Endodermal cell (in vitro differentiated cells): ENCODE measurements around the gene SMC6. TPM values are rescaled to one million over a fixed set of nuclear protein-coding genes. Genes with fewer than 3 reads are reported as not detected.

ENCODE experiments used
- DNase-seq: peaks from one replicate; pipeline ENCODE4 v3.0.0-alpha.2; 2017
- H3K27ac ChIP-seq: 2 replicates; pipeline ENCODE4 v1.5.1; 2013; ENCODE audit warnings: mild to moderate bottlenecking, low read depth, low read length, moderate library complexity
- H3K27me3 ChIP-seq: 2 replicates; pipeline ENCODE4 v1.6.1; 2013; ENCODE audit warnings: mild to moderate bottlenecking, low read length, moderate library complexity; ENCODE audit not compliant: insufficient read depth, control insufficient read depth, poor library complexity, severe bottlenecking
- H3K36me3 ChIP-seq: 2 replicates; pipeline ENCODE4 v1.7.0; 2013; ENCODE audit warnings: mild to moderate bottlenecking, low read length, moderate library complexity; ENCODE audit not compliant: control insufficient read depth, insufficient read depth
- H3K4me1 ChIP-seq: one replicate; pipeline ENCODE4 v1.7.0; 2013; ENCODE audit warnings: low read length; ENCODE audit not compliant: control insufficient read depth, insufficient read depth
- H3K4me3 ChIP-seq: 2 replicates; pipeline ENCODE4 v1.5.1; 2013; ENCODE audit warnings: mild to moderate bottlenecking, low read length, moderate library complexity
- H3K9ac ChIP-seq: 2 replicates; pipeline ENCODE4 v1.6.1; 2013; ENCODE audit warnings: mild to moderate bottlenecking, low read length, moderate library complexity; ENCODE audit not compliant: poor library complexity, severe bottlenecking; ENCODE audit errors: extremely low read depth
- H3K9me3 ChIP-seq: 2 replicates; pipeline ENCODE4 v1.6.1; 2013; ENCODE audit warnings: mild to moderate bottlenecking, low read length, moderate library complexity; ENCODE audit not compliant: control insufficient read depth
- H3K27ac Mint-ChIP-seq: 2 replicates; pipeline ENCODE4 v1.8.0; 2020; ENCODE audit warnings: mixed read lengths
- H3K27me3 Mint-ChIP-seq: 2 replicates; pipeline ENCODE4 v1.8.0; 2021; ENCODE audit warnings: mild to moderate bottlenecking, mixed read lengths; ENCODE audit not compliant: insufficient read depth
- H3K36me3 Mint-ChIP-seq: 2 replicates; pipeline ENCODE4 v1.8.0; 2020; ENCODE audit warnings: low read depth, mixed read lengths
- H3K4me1 Mint-ChIP-seq: 2 replicates; pipeline ENCODE4 v1.8.0; 2020; ENCODE audit warnings: mixed read lengths
- H3K4me3 Mint-ChIP-seq: 2 replicates; pipeline ENCODE4 v1.8.0; 2020; ENCODE audit warnings: mild to moderate bottlenecking, moderate library complexity, mixed read lengths
- H3K9me3 Mint-ChIP-seq: 2 replicates; pipeline ENCODE4 v1.8.0; 2020; ENCODE audit warnings: mild to moderate bottlenecking, mixed read lengths
- CTCF ChIP-seq: fragments of 200-600 bp; sonication (generic); conservative IDR thresholded peaks from 2 replicates; pipeline ENCODE4 v1.5.0; 2021; ENCODE audit warnings: antibody characterized with exemption, mild to moderate bottlenecking
- whole genome bisulfite sequencing, 2 experiments: methylation state at CpG; one replicate each; pipeline versions ENCODE4 v1.1.5 to v1.1.7; 2013; ENCODE audit warnings: missing lambda C conversion rate in 2 of 2, mixed read lengths in 1 of 2; ENCODE audit not compliant: insufficient coverage in 1 of 2, insufficient read length in 1 of 2; 5-methylcytosine and 5-hydroxymethylcytosine counted together
- total RNA-seq, 2 donors: library from RNA; stranded (reverse); fragmentation: NEBNext Ultra II Directional in 1 of 2; extraction: Animal tissue kit (Norgen Biotek cat#: 25700) in 1 of 2; gene quantifications; 2 replicates in 1 of 2; 3 replicates in 1 of 2; pipeline ENCODE4 v1.2.1, GENCODE V29; 2021

The SMC6 gene
- total RNA-seq, 2 donors from 2014 or later = 38.3 to 48.3 TPM

GRCh38 chr2:17667898-17668297, 85.7 kb downstream of the SMC6 start:
- Histone ChIP-seq H3K4me1 (no peaks in the 10 kb centered on the region), H3K9me3 (no peaks in the 10 kb centered on the region), H3K4me3 (no peak overlapping the region), H3K27ac (no peak overlapping the region), H3K27me3 (no peaks in the 10 kb centered on the region), H3K9ac (no peak overlapping the region), H3K36me3 (peaks cover 65% of the 10 kb centered on the region)
- no peak for DNase-seq
- Mint-ChIP-seq H3K27ac (no peak overlapping the region), H3K9me3 (no peaks in the 10 kb centered on the region), H3K4me3 (no peak overlapping the region), H3K36me3 (peaks cover 45% of the 10 kb centered on the region), H3K27me3 (no peaks in the 10 kb centered on the region), H3K4me1 (no peaks in the 10 kb centered on the region)
- TF ChIP-seq CTCF = no peak
- WGBS, 2 experiments = 90 to 100% methylated on average over 1 of the region's 1 CpG

DNA sequence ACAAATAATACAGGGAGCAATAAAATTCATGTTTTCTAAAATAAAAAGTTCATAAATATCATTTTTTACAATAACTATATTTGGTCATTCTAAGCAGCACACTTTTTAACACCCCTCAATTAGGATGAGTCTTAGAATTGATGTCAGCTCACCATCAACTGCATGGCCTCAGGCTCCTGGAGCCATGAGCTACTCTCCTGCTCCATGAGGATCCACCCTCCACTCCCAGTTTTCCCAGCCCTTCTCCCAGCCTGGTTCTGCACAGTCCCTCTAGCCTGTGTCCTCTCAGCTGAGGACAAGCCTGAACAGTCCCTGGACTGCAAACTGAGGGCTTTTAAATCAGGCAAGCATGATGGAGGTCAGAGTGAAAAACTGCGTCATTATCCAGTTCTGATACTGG, 89.1 kb downstream of the SMC6 start:
- H3K4me3 Mint-ChIP-seq = no peak overlapping the region
- WGBS, 2 experiments = 100% methylated on average over 1 of the region's 1 CpG

GRCh38 chr2:17662723-17663122, 90.9 kb downstream of the SMC6 start:
- no peak overlapping the region for H3K9ac ChIP-seq
- H3K4me1 Mint-ChIP-seq = no peaks in the 10 kb centered on the region
- H3K9me3 ChIP-seq = no peaks in the 10 kb centered on the region
- no peaks in the 10 kb centered on the region for H3K27me3 Mint-ChIP-seq
- 100% methylated on average over 1 of the region's 1 CpG; no CpG with 5 or more reads in 1 of the 2 experiments for WGBS, 2 experiments
- H3K27me3 ChIP-seq = no peaks in the 10 kb centered on the region
- H3K9me3 Mint-ChIP-seq = no peaks in the 10 kb centered on the region
- no peak overlapping the region for H3K27ac ChIP-seq
- H3K36me3 ChIP-seq = peaks cover 44% of the 10 kb centered on the region
- H3K4me3 Mint-ChIP-seq = no peak overlapping the region
- H3K27ac Mint-ChIP-seq = no peak overlapping the region
- no peak for DNase-seq
- no peak for TF ChIP-seq CTCF
- peaks cover 33% of the 10 kb centered on the region for H3K36me3 Mint-ChIP-seq
- H3K4me1 ChIP-seq = no peaks in the 10 kb centered on the region
- no peak overlapping the region for H3K4me3 ChIP-seq

More for the DNA sequence above, 89.1 kb downstream of the SMC6 start:
- Mint-ChIP-seq H3K36me3 (peaks cover 45% of the 10 kb centered on the region), H3K4me1 (no peaks in the 10 kb centered on the region), H3K9me3 (no peaks in the 10 kb centered on the region), H3K27ac (no peak overlapping the region), H3K27me3 (no peaks in the 10 kb centered on the region)
- H3K9me3 ChIP-seq = no peaks in the 10 kb centered on the region
- no peak overlapping the region for H3K27ac ChIP-seq
- H3K36me3 ChIP-seq = peaks cover 55% of the 10 kb centered on the region
- no peak overlapping the region for H3K9ac ChIP-seq
- no peaks in the 10 kb centered on the region for H3K4me1 ChIP-seq
- no peak for DNase-seq
- no peak for TF ChIP-seq CTCF
- H3K27me3 ChIP-seq = no peaks in the 10 kb centered on the region
- no peak overlapping the region for H3K4me3 ChIP-seq
